ENCODE data around the gene DMXL2.
"Not testable (repeated sequence)": the region's sequence is repeated elsewhere in the genome, so short reads cannot be mapped to it uniquely, and the experiment has no call there.

The DMXL2 gene

DNA sequence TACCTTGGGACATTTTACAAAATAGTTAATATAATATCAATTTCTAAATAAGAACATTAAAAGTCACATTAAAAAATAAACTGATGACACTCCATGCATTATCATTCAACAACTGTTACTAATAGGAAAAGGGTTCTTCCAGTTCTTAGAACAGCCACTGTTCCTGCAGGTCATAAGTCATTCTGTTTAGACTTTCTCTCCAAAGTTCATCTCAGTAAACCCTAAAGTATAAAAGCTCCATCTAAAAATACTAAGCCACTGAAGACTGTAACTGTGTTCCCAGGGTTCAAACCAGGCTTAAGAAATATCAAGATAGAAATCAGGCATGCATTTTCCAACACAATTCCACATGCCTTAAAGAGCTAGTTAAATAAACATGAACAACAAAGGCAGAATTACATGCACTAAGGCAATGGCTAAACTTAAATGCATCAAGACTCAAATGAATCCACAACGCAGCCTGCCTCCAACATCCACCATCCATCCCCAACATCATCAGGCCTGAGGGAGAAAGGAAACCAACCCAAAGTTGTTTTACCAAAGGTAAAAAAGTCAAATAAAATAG, 46.2 kb downstream of the DMXL2 start:
- DNase-seq: no peak

GRCh38 chr15:51575775-51576174, 46.8 kb downstream of the DMXL2 start:
- DNase-seq: no peak

DNA sequence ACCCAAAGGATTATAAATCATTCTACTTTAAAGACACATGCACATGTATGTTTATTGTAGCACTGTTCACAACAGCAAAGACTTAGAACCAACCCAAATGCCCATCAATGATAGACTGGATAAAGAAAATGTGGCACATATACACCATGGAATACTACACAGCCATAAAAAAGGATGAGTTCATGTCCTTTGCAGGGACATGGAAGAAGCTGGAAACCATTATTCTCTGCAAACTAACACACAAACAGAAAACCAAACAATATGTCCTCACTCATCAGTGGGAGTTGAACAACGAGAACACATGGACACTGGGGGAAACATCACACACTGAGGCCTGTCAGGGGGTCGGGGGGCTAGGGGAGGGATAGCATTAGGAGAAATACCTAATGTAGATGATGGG, 49.2 kb downstream of the DMXL2 start:
- DNase-seq: not testable (repeated sequence)

- DNase-seq: not testable (repeated sequence)
These were observed 53.4 kb downstream of the DMXL2 start for GRCh38 chr15:51568939-51569784.

GRCh38 chr15:51561271-51561670, 61.3 kb downstream of the DMXL2 start:
- no peak for DNase-seq

DNA sequence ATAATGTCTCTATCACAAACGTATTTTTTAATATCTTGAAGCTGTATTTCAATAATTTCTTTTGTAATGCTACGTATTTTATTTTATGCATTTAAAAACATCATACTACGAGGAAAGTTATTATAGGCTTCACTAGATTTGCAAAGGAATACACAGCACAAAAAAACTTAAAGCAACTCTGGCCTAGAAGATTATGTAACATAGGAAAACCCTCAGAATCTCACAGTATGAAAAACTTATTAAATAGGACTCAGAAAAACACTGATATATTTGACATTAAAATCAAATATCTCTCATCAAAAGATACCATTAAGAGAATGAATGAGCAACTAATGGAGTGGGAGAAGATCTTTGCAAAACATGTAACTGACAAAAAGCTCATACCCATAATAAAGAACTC, 63.7 kb downstream of the DMXL2 start:
- DNase-seq: no peak

DNA sequence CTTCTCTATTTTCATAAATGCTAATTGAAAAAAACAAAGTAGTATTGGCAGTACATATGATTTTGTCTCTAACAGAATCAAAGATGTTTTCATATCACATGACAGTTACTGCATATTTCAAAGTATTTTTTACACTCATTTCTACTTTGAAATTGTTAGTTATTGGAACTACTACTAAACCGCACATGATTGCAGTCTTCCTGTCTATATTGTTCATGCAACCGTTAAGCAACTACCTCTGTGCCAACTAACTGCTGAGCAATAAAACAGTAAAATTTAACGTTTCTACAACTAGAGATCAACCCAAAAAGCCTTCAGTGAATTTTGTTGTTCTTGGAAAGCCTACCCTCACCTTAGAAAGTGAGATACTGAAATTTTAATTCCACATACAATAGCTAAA, 64.2 kb downstream of the DMXL2 start:
- no peak for DNase-seq

GRCh38 chr15:51550841-51551240, 71.7 kb downstream of the DMXL2 start:
- DNase-seq: no peak

- no peak for DNase-seq
These were observed 74.9 kb downstream of the DMXL2 start for GRCh38 chr15:51547656-51548055.

DNA sequence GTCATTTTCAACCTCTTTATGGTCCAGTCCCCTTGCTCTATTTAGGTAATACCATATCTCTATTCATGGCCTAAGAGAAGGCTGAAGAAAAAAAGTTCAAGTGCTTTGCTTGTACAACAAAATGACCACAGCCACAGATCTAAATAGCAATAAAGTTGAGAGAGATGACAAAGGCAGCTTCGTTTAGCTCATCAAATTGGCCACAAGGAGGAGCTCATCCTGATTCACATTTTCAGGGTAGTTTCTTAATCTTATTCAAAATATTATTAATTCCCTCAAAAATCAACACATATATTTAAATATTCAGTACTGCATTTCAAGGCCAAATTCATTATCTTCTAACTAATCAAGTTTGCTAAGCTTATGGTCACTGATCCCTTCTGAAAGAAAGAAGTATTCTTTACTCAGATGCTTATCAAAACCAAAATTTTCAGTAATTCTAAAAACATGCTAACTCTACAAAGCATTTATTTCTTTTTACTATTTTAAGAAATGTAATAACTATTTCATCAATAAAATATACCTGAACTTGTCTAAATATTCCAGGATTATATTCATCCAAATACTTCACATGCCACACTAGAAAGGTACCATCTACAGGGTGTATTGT, 85.5 kb downstream of the DMXL2 start:
- no peak for DNase-seq

DNA sequence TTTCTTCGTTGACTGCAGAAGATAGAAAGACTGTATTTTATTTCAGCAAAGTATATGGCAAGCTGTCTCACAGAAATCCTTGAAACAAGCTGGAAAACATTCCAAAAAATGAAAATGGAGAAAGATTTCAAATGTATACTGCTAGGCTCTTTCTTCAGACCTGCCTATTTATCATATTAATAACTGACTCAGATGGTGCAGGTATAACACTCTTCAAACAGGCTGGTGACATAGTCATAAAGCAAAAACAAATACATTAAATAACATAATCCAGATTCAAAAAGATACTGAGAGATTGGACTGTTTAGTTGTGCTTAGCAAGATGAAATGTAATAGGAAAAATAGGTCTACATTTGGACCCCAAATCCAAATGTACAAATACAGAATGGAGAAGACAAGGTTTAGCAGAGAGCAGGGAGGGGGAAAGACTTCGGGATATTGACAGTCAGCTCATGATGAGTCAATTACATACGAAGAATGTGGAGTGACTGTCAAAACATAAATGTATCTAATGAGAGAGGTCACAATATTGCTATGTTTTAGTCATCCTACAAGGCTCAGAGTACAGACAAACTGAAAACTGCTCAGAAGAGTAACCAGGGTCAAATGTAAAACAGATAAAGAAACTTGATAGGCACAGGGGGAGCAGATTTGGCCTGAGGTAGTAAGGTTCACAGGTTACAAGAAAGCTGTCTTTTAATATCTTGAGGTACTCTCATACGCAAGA, 88.7 kb downstream of the DMXL2 start:
- DNase-seq: no peak

DNA sequence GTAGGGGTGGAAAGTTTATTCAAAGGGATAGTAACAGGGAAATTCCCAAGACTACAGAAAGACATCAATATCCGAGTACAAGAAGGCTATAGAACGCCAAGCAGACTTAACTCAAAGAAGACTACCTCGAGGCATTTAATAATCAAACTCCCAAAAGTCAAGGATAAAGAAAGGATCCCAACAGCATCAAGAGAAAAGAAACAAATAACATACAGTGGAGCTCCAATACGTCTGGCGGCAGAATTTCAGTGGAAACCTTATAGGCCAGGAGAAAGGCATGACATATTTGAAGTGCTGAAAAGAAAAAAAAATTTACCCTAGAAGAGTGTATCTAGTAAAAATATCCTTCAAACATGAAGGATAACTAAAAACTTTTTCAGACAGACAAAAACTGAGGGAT, 95.6 kb downstream of the DMXL2 start:
- DNase-seq: no peak

- no peak for DNase-seq
These were observed 98.2 kb downstream of the DMXL2 start for GRCh38 chr15:51524376-51524775.

GRCh38 chr15:51516291-51516690, 106.3 kb downstream of the DMXL2 start:
- no peak for DNase-seq

DNA sequence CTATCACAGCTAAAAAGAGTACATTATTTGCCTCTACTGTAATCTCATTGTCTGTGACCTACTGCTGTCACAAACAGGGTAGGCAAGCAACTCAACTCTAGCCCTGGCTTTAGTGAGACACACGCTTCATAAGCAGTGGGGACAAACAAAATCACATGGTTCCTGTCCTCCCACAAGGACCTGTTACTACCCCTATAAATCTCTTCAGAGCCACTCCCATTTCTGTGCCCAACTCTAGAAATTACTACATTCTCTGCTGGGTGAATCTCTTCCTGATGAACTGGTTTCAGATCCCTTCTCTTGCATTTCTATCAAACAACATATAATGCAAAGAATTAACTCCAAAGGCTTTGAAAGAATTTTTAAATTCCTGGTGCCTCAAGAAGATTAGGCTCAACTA, 117.3 kb downstream of the DMXL2 start:
- DNase-seq: no peak

- DNase-seq: no peak
These were observed 119.6 kb downstream of the DMXL2 start for GRCh38 chr15:51503003-51503402.

GRCh38 chr15:51499379-51499976, 123.1 kb downstream of the DMXL2 start:
- no peak for DNase-seq

DNA sequence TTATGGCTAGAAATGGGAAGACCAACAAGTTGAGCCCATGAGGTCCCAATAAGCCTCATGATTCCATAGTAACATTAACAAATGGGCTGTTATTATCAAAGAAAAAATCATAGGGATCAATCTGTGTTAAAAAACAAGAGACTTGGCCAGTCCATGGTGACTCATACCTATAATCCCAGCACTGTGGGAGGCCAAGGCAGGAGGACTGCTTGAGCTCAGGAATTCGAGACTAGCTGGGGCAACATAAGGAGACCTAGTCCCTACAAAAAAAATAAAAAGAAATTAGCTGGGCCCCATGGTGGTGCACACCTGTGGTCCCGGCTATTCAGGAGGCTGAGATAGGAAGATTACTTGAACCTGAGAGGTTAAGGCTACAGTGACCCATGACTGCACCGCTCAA, 124.8 kb downstream of the DMXL2 start:
- no peak for DNase-seq

- DNase-seq: no peak
These were observed 126.3 kb downstream of the DMXL2 start for GRCh38 chr15:51496246-51496645.

- no peak for DNase-seq
These were observed 127.9 kb downstream of the DMXL2 start for GRCh38 chr15:51494411-51495314.

DNA sequence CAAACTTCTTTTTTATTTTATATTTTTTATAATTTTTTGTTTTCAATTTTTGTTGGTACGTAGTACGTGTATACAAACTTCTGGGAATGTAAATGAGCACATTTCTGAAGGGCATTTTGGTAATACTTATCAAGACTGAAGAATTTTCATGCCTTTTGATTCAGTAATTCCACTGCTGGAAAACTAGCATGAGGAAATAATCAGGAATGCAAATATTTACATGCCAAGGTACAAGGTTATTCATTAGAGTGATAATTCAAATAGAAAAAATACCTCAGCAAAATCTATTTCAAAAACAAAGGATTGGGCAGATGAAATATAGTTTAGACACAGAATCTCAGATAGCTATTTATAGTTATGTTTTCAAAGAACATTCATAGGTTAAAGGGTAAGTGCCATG, 128.7 kb downstream of the DMXL2 start:
- no peak for DNase-seq

- no peak for DNase-seq
These were observed 130.0 kb downstream of the DMXL2 start for GRCh38 chr15:51492528-51492927.
